Endothelial cell of umbilical vein (primary cell): Measurements from ENCODE around the gene KCNH5. TPM values are rescaled to one million over a fixed set of nuclear protein-coding genes. Genes with fewer than 3 reads are reported as not detected.

Experiments used
- BruUV-seq: library from RNA; stranded (reverse); fragments of 400-500 nt; replicated peaks from 2 replicates; lab custom pipeline; 2021; lab: Mats Ljungman, UMichigan
- CTCF ChIA-PET: fragments of 300-600, 350-600 bp; sonication (Branson Sonifier 250); formaldehyde crosslinking; loops from one replicate; lab custom pipeline; 2021; ENCODE audit warnings: antibody characterized with exemption, inconsistent platforms; lab: Charles Lee
- POLR2A ChIA-PET: fragments of 300-600, 350-600 bp; sonication (Branson Sonifier 250); formaldehyde crosslinking; loops from one replicate; lab custom pipeline; 2021; ENCODE audit warnings: antibody characterized with exemption, inconsistent platforms; lab: Charles Lee
- DNase-seq: peaks from one replicate; pipeline ENCODE4 v3.0.0-alpha.2; 2011; ENCODE audit warnings: low read depth, low spot score
- FAIRE-seq: peaks from 2 replicates; lab custom pipeline; 2011; peaks lifted over from hg19 to GRCh38; lab: Jason Lieb, UNC
- H2AFZ ChIP-seq: 2 replicates; pipeline ENCODE4 v1.6.0; 2012; ENCODE audit warnings: low read depth, low read length, control low read depth, inconsistent platforms
- H3K27ac ChIP-seq: 2 replicates; pipeline ENCODE4 v1.5.1; 2011; ENCODE audit warnings: low read depth, mild to moderate bottlenecking, control low read depth, low read length, moderate library complexity; ENCODE audit not compliant: insufficient read depth
- H3K27me3 ChIP-seq, 2 experiments: 2 replicates each; pipeline versions ENCODE4 v1.6.0 to v1.6.1; 2011; ENCODE audit warnings: low read length in 2 of 2, mixed read lengths in 1 of 2; ENCODE audit not compliant: control insufficient read depth in 2 of 2, insufficient read depth in 2 of 2
- H3K36me3 ChIP-seq, 2 experiments: 2 replicates in 1 of 2; 3 replicates in 1 of 2; pipeline ENCODE4 v1.5.1; 2011; ENCODE audit warnings: low read length in 2 of 2, mild to moderate bottlenecking in 1 of 2, moderate library complexity in 1 of 2; ENCODE audit not compliant: control insufficient read depth in 2 of 2, insufficient read depth in 2 of 2; ENCODE audit errors: extremely low read depth in 1 of 2
- H3K4me1 ChIP-seq: 3 replicates; pipeline ENCODE4 v1.5.1; 2011; ENCODE audit warnings: mild to moderate bottlenecking, low read length; ENCODE audit not compliant: control insufficient read depth, insufficient read depth; ENCODE audit errors: extremely low read depth
- H3K4me2 ChIP-seq: 2 replicates; pipeline ENCODE4 v1.6.1; 2011; ENCODE audit warnings: low read length, control low read depth, mixed read lengths; ENCODE audit not compliant: insufficient read depth
- H3K4me3 ChIP-seq, 3 experiments: fragments of 200-600 bp in 1 of 3; sonication (generic), shearing (Covaris generic) in 1 of 3; replicated peaks in 1 of 3; 2 replicates each; pipeline ENCODE4 v1.5.1; 2011 to 2016; ENCODE audit warnings: control low read depth in 3 of 3, low read length in 3 of 3, mild to moderate bottlenecking in 2 of 3, inconsistent platforms in 1 of 3, low read depth in 1 of 3, moderate library complexity in 1 of 3; ENCODE audit not compliant: insufficient read depth in 1 of 3
- H3K79me2 ChIP-seq: 2 replicates; pipeline ENCODE4 v1.6.0; 2012; ENCODE audit warnings: low read length, inconsistent platforms; ENCODE audit not compliant: control insufficient read depth, insufficient read depth
- H3K9ac ChIP-seq: replicated peaks from 2 replicates; pipeline ENCODE3; 2011; ENCODE audit warnings: low read length, control low read depth; ENCODE audit not compliant: insufficient read depth; ENCODE audit errors: extremely low read depth
- H3K9me1 ChIP-seq: replicated peaks from 3 replicates; pipeline ENCODE4 v1.6.0; 2011; ENCODE audit warnings: mild to moderate bottlenecking, low read length; ENCODE audit not compliant: control insufficient read depth, insufficient read depth; ENCODE audit errors: extremely low read depth
- H3K9me3 ChIP-seq: replicated peaks from 2 replicates; pipeline ENCODE4 v1.5.1; 2012; ENCODE audit warnings: low read length, inconsistent platforms; ENCODE audit not compliant: control insufficient read depth, insufficient read depth
- H4K20me1 ChIP-seq: replicated peaks from 2 replicates; pipeline ENCODE3; 2011; ENCODE audit warnings: mild to moderate bottlenecking, low read length; ENCODE audit not compliant: control insufficient read depth, insufficient read depth; ENCODE audit errors: extremely low read depth
- CTCF ChIP-seq, 2 donors: IDR thresholded peaks; 1 replicate in 1 of 2; 2 replicates in 1 of 2; pipeline ENCODE4 v1.5.1; 2011; ENCODE audit warnings: low read length in 2 of 2, mild to moderate bottlenecking in 2 of 2, moderate library complexity in 2 of 2, control low read depth in 1 of 2, inconsistent platforms in 1 of 2, low read depth in 1 of 2; ENCODE audit not compliant: insufficient read depth in 1 of 2; ENCODE audit errors: extremely low read depth in 1 of 2
- EZH2 ChIP-seq: IDR thresholded peaks from 2 replicates; pipeline ENCODE4 v1.6.1; 2012; ENCODE audit warnings: borderline replicate concordance, low read depth, mild to moderate bottlenecking, moderate library complexity, low read length, inconsistent platforms; ENCODE audit not compliant: severe bottlenecking
- FOS ChIP-seq: IDR thresholded peaks from 2 replicates; pipeline ENCODE4 v1.6.1; 2011; ENCODE audit warnings: mild to moderate bottlenecking, low read length, moderate library complexity, borderline replicate concordance; ENCODE audit not compliant: insufficient read depth
- GATA2 ChIP-seq: IDR thresholded peaks from 2 replicates; pipeline ENCODE4 v1.7.0; 2011; ENCODE audit warnings: low read depth, mild to moderate bottlenecking, moderate library complexity, mixed read lengths, low read length; ENCODE audit not compliant: insufficient read length, insufficient read depth
- JUN ChIP-seq: IDR thresholded peaks from 2 replicates; pipeline ENCODE4 v1.6.1; 2011; ENCODE audit warnings: borderline replicate concordance, low read depth; ENCODE audit not compliant: insufficient read length, insufficient read depth
- MYC ChIP-seq: IDR thresholded peaks from one replicate; pipeline ENCODE4 v1.6.1; 2011; ENCODE audit warnings: mild to moderate bottlenecking, low read depth, low read length
- POLR2A ChIP-seq: IDR thresholded peaks from 2 replicates; pipeline ENCODE4 v1.6.1; 2012; ENCODE audit warnings: low read depth, mild to moderate bottlenecking, control low read depth, low read length
- POLR2AphosphoS5 ChIP-seq: IDR thresholded peaks from 2 replicates; pipeline ENCODE4 v1.6.1; 2012; ENCODE audit warnings: low read depth, mild to moderate bottlenecking, control low read depth, low read length, moderate library complexity; ENCODE audit not compliant: insufficient read depth
- dilution Hi-C: fragments of 300-500 bp; cut with MboI; formaldehyde crosslinking; loops from one replicate; pipeline ENCODE4 v1.15.0; 2019; ENCODE audit warnings: low sequenced_read_pairs; ENCODE audit not compliant: extremely low pct_ligation_motif_present
- intact Hi-C: fragments of 100-400 bp; cut with micrococcal nuclease; formaldehyde crosslinking; loops from one replicate; pipeline ENCODE4 v1.10.0; 2022
- polyA plus RNA-seq, 4 experiments: library from polyadenylated mRNA; depleted of rRNA in 3 of 4; stranded (reverse) in 3 of 4; unstranded in 1 of 4; fragments of >200 nt; gene quantifications; 2 replicates each; pipeline versions ENCODE4 v1.2.1 to v1.2.3, GENCODE V29; 2011 to 2012; ENCODE audit warnings: missing spikeins in 1 of 4
- total RNA-seq: library from RNA; stranded (reverse); gene quantifications from 2 replicates; pipeline ENCODE4 v1.2.3, GENCODE V29; 2021
- TF ChIP-seq, protein P1 (sequence below): IDR thresholded peaks from 2 replicates; pipeline ENCODE4 v1.6.1; 2011; ENCODE audit not compliant: insufficient read depth, insufficient read length

Gene KCNH5
- total and polyA plus RNA-seq, 2 donors (not counting 3 experiments of a cell fraction or from before 2014, with no cell fraction given), result not detected

DNA sequence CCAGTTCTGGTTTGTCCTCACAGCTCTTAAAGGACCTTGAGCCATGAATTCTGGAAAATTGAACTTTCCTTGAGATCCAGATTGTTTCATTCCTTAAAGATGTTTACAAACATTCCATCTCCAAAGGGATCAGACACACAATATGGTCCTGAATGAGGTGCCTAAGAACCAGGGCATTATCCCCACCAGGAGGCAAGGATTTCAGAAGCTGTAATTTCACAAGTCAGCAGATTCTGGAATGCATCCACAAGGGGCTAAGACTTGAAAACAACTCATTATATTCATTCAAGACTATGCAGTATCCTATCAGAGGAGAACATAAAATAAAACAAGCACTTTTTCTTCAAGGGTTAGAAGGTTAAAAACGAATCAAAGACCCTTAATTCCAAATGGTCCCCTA is 15.1 kb downstream of the KCNH5 start:
- Histone ChIP-seq H3K9me1 (no peaks in the 10 kb centered on the region), H3K4me1 (no peaks in the 10 kb centered on the region), H3K4me2 (no peak overlapping the region), H2AFZ (no peak overlapping the region), H3K79me2 (no peaks in the 10 kb centered on the region), H3K36me3 (no peaks in the 10 kb centered on the region), H3K27me3 (peaks cover 3 to 16% of the 10 kb centered on the region in 2 experiments), H3K4me3 (no peak overlapping the region), H3K9ac (no peak overlapping the region), H3K27ac (no peak overlapping the region), H4K20me1 (no peaks in the 10 kb centered on the region), H3K9me3 (no peaks in the 10 kb centered on the region)
- no TSS peak for BruUV-seq
- FAIRE-seq, result no peak
- POLR2A ChIA-PET, result no interaction called here
- DNase-seq, result no peak
- TF ChIP-seq, protein P1, sequence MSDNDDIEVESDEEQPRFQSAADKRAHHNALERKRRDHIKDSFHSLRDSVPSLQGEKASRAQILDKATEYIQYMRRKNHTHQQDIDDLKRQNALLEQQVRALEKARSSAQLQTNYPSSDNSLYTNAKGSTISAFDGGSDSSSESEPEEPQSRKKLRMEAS, result no peak
- TF ChIP-seq FOS, result no peak
- no peak for TF ChIP-seq POLR2A
- no peak for TF ChIP-seq MYC
- TF ChIP-seq POLR2AphosphoS5, result no peak
- no peak for TF ChIP-seq CTCF (IDR thresholded peaks at IDR 0.05; ENCODE audit: extremely low read depth in 1 of 2, insufficient read depth in 1 of 2, low read depth in 1 of 2, low read length in 2 of 2)
- TF ChIP-seq EZH2, result no peak
- TF ChIP-seq GATA2, result no peak
- no peak for TF ChIP-seq JUN
- dilution Hi-C loops, result no loop called here
- CTCF ChIA-PET, result no interaction called here
- intact Hi-C loops, result no loop called here
